Suppressor macrophage (primary cell): ENCODE measurements around the gene TRIM47.
"Not testable (repeated sequence)": the region's sequence is repeated elsewhere in the genome, so short reads cannot be mapped to it uniquely, and the experiment has no call there.

Source experiments
- DNase-seq, 4 experiments: peaks; one replicate each; pipeline ENCODE4 v3.0.0-alpha.2; 2020 to 2022

The TRIM47 gene

DNA sequence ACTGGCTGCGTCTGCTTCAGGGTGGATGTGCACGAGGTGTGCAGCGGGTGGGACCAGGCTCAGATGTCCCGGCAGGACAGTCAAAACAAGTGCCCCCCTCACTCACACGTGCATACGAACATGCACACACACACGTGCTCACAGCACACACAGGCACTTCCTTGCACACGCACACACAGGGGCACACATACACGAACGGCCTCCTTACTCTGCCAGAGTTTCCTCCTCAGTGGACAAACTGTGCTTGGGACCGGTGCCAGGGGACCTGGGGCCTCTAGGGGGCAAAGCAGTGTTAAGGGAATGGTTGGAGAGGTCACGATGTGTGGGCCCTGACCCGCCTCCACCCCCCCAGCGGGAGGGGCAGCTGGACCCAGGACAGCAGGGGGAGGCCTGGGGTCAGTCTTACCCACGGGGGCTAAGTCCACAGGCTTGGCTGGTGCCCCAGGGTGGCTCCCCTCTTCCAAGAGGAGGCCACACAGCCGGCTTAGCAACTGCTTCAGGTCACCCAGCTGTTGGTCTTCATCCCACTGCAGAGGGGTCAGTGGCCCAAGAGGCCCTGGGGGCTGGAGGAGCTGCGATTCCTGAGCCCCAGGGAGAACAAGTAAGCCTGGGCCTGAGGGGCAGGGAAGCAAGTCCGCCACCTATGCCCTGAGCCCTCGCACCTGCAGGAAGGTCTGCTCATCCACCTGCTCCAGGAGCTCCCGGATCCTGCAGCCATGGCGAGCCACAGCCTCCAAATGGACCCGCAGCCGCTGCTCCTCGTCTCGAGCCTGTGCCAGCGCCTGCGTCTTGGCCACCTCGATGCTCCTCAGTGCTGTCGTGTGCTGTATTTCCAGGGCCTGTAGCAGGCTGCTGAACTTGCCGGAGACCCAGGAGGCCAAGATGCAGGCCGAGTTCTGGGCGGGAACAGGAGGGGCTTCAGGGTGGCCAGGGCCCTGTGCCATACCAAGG is 13.5 kb upstream of the TRIM47 start:
- DNase-seq, result no peak

DNA sequence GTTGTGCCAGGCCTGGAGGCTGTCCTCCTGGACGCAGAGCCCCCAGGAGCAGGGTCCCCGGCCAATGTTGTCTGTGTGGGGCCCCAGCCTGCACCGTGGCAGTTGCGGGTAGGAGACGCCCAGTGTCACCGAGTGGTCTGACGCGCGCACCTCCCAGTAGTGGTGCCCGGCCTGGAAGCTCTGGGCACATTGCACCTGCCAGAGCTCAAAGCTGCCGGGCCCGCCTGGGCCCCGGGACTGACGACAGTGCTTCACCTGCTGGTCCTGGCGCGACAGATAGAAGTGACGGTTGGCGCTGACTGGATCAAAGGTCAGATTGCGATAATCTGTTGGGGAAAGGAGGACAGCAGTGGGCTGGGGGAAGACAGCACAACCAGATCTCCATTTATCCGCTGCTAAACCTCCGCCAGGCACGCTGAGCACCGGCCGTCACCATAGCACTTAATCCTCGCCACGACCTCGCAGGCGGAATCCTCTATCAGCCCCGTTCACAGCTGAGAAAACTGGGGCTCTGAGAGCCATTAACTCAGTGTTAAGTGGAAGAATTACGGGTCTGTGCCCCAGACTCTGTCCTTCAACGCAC is 12.7 kb upstream of the TRIM47 start:
- no peak for DNase-seq

DNA sequence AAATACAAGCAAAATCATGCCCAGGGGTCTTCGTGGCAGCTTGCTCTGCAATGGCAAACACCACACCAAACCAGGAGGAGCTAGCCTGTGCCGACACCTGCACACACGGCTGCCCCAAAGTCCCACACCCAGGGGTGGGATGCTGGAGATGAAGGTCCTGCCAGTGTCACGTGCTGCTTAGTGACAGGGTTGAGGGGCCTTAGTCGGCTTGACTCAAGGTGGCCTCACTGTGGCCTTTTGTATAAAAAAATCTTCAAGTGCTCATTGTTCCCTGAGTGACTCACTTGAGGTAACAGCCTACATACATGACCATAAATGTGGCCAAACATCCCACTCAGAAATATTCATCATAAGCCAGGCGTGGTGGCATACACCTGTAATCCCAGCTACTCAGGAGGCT is 11.1 kb upstream of the TRIM47 start:
- no peak for DNase-seq

DNA sequence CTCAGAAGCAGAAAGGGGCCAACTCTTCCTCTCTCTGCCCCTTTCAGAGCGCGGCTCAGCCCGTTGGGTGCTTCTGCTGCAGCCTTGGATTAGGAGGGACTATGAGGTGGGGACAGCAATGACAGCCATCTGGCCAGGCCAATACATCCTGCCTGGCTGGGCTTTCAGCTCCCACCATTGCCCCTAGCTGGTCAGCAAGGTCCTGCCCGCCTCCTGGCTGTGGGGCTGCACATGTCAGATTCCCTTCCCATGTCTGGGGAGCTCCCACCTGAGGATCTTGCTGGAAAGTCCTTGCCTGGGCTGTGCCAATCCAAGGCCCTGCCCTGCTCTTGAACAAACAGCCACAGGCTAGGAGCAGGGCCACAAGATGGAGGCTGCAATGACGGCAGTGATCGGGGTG is 10.1 kb upstream of the TRIM47 start:
- DNase-seq, result no peak

DNA sequence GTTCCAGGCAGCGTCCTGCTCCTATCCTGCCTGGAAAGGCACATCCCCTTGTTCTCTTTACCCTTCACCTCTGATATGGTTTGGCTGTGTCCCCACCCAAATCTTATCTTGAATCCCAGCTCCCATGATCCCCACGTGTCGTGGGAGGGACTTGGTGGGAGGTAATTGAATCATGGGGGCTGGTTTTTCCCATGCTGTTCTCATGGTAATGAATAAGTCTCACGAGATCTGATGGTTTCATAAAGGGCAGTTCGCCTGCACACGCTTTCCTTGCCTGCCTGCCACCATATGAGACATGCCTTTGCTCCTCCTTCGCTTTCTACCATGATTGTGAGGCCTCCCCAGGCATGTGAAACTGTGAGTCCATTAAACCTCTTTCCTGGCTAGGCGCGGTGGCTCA is 7.5 kb upstream of the TRIM47 start:
- not testable (repeated sequence) for DNase-seq

DNA sequence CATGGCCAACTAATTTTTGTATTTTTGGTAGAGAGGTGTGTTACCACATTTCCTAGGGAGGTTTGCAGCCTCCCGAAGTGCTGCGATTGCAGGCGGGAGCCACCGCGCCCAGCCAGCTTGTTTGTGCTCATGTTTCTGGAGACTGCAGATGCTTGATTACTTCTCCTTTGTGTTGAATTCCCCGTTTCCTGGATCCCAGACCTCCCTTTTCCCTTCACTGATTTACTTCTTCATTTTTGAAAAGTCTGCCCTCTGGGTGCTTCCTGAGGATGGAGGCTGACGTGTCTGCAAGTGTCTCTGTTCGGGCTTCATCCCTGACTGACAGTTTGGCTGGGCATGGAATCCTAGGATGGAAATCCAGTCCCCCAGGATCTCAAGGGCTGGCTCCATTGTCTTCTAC is 7.0 kb upstream of the TRIM47 start:
- peak; percentile 34 to 72 (median 63) for DNase-seq

DNA sequence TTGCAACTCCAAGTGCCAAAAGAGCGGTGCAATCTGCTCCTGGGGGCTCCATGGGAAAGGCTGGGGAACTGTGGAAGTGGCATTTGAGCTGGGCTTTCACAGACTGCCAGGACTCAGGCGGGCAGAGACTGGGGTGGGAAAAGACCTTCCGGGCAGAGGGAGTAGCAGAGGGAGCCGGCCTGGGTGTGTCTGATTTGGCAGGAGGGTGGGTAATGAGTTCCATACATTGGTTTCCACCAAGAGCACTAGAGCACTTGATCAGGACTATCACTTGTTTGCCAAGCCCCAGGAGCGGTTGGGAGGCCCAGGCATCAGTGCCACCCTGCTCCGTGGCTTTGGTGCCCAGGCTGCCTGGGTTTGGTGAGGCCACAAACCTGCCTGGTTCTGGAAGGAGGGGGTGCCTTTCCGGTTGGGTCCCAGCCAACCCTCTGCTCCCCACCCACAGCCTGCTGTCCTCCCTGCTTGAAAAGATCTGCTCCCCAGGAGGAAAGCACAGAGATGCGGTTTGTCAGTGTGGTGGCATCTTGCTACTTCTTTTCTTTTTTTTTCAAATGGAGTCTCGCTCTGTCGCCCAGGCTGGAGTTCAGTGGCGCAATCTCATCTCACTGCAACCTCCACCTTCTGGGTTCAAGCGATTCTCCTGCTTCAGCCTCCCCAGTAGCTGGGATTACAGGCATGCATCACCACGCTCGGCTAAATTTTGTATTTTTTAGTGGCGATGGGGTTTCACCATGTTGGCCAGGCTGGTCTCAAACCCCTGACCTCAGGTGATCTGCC is 3.5 kb upstream of the TRIM47 start:
- DNase-seq, result no peak

DNA sequence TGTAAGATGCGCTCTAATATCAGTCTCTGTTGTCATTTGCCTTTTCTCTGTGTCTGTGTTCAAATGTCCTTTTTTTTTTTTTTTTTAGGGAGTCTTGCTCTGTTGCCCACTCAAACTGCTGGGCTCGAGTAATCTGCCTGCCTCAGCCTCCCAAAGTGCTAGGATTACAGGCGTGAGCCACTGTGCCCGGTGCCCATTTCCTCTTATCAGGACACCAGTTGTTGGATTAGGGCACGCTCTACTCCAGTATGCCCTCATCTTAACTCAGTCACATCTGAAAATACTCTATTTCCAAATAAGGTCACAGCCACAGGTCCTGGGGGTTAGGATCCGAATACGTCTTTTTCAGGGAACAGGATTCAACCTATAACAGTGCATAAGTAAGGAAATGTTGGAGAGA is 1.9 kb upstream of the TRIM47 start:
- DNase-seq, result no peak

DNA sequence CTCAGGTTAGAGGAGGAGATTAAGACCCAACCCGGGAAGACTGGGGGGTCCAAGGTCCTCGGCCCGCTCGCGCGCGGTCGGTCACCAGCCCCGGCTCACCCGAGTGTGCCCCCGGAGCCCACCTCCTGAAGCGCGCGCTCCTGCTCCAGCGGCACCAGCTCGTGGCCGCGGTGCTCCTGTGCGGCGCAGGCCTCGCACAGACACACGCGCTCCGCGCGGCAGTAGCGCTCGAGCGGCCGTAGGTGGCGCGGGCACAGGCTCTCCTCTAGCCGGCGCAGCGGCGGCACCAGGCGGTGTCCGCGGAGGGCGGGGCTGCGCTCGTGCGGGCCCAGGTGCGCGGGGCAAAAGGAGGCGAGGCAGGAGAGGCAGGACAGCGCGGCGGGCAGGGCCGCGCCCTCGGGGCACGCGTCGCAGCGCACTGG is 618 bp downstream of the TRIM47 start:
- DNase-seq, result peak; percentile 69 to 87 (median 77)

DNA sequence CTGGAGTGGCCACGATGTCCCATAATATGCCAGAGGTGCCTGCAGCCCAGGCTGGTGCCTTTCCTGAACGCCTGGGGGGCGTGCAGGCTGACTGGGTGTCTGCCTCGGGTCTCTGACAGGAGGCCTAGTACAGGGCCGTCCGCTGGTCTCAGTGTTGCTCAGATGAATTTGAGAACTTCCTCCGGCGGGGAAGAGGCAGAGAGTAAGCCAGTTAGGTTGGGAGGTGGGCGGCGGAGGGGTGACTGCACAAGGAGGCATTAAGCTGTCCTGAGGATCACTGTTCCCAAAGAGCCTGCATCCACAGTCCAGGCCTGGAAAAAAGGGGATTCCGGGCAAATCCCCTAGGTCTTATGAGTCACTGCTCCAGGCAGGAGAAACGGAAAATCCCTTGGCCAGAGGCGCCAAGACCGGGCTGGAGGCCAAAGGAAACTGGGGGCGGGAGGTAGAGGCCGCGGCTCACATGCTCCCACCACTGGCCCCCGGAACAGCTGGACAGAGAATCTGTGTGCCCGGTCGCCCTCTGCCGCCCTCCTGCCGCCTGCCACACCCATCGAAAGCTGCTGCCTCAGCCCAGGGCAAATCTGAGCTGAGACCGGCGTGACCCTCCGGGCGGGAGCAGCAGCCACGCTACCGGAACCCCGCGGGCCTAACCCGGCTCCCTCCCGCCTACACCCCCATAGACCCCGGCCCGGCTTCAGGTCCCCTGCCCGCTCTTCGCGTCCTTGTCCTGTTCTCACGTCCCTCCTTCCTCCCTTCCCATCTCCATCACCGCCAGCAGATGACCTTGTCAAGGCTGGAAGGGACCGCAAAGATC is 1.2 kb downstream of the TRIM47 start:
- peak; percentile 74 to 90 (median 82) for DNase-seq

DNA sequence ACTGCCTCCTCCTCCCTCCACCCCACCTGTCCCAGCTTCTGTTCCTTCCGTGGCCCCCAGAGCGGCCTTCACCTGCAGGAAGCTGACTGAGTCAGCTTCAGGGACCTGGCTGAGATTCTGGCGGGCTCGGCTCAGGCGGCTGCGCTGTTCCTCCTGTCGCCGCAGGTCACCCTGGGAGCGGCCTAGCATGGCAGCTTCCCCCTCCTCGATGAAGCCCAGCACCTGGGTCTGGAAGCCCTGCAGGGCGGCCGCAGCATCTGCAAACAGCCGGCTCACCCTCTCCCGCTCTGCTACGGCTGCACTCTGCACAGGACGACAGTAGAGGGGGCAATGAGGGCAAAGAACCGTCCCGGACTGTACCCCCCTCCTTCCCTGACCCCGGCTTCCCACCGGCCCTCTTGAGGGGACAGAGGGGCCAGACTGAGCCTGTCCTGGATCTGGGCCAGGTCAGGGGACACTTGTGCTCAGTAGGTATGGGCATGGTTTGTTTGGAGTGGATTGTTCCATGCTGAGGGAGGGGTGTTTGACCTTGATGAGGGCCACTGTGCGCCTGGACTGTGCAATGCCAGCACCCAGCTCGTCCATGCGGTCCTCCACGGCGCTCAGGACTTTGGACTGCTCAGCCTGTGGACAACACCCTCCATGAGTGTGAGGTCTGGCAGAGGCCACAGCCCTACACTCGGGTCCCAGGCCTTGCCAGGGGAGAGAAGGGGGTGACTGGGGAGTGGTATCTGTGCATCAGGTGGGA is 2.0 kb downstream of the TRIM47 start:
- peak in 2 of 4 experiments; percentile 30 to 45 for DNase-seq

DNA sequence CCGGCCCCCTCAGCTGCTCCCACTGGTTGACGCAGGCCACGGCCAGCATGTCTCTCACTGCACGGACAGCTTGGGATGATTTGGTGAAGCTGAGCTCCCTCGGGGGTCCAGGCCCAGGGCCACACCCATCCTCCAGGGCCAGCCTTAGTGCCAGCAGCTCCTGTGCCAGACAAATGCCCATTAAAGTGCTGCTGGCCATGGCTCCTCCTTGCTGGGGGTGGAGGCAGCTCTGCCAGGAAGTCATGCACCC is 2.5 kb downstream of the TRIM47 start:
- no peak for DNase-seq

DNA sequence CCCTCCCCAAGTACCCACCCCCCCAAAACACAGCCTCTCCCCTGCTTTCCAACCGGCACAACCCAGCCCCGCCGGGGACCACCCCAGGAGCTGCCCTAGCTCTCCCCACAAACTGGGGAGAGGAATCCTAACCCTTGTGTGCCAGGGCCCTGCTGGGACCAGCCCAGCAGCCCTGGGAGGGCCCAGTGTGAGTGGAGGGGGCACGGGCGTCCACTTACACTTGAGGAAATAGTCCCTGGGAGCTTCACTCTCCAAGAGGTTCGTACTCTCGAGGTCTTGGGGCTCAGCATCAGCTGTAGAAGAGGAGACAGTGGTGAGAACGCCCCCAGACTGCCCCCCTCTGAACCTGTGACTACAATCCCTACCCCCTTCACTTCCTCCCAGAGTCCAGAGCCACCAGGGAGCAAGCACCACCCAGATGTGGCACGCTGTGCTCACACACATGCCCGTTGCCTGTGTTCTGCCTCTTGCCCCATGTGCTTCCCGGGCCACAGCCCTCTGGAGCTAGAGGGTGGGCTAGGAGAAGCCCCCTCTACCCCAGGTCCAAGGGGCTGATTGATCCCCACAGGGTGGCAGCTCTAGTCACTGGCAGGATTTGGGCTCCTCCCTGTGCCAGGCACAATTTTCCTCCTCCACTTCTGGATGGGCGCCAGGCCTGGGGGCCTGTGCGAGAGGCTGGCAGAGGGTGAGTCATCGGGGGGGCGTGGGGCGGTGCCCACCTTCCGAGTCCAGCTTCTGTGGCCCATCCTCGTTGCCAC is 3.0 kb downstream of the TRIM47 start:
- peak in 1 of 4 experiments; percentile 24 for DNase-seq

DNA sequence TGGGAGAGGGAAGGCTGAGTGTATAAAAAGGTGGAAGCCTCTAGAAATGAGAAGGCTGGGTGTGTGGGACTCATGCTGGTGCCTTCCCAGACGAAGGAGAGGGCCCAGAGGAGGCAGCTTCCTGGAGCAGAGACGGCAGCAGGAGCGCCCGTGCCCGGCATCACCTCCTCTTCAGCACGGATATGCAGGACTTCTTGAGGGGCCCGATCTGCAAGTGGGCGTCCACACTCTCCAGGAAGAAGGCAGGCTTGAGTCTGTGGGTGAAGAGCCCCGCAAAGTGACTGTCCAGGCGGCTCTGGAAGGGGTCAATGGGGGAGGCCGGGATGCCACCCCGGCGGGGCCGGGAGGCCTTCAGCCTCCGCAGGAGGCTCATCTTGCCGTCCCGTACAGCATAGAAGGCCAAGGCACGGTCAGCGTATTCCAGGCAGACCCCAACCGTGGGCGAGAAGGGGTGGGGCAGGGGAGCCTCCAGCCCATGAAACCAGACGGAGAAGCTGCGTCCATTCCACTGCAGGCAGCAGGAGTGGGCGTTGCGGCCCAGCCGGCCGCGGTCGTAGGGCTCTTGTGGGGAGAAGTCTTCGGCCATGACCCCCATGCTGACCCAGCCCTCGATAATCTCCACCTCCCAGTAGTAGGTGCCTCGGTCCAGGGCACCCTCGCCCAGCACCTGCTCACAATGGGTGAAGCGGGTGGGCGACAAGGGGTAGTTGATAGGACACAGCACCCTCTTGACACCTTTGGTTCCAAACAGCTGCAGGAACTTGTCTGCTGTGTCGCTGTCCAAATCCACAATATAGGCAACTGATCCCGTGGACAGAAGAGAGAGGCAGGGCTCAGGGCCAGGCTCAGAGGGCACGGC is 3.8 kb downstream of the TRIM47 start:
- no peak for DNase-seq

DNA sequence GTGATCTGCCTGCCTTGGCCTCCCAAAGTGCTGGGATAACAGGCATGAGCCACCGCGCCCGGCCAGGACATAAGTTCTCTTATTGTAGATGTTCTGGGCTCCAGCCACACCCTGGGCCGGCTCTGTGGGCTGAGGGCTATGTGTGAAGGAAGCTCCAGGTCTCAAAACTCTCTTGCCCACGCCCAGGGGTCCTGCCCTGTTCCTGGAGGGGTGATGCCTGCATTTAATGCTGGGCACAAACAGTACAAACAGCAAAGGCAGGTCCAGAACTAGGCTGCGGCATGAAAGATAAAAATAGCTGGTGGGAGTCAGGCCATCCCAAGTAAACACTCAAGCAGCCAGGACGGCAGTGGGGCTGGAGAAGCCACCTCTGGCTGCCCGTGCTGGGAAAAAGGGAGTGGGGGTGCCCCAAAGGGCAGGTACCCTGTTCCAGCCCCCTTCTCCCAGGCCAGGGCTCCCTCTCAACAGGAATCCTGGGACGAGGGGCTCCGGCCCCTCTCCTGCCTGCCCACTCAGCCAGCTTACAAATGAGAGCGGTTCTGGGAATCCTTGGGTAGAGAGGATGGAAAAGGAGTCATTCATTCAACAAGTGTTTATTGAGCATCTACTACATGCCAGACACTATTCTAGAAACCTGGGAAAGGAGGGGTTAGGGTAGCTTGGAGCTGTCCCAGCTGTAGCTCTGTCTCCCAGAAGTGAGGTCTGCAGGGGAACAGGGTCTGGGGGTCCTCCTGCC is 4.6 kb downstream of the TRIM47 start:
- no peak for DNase-seq

DNA sequence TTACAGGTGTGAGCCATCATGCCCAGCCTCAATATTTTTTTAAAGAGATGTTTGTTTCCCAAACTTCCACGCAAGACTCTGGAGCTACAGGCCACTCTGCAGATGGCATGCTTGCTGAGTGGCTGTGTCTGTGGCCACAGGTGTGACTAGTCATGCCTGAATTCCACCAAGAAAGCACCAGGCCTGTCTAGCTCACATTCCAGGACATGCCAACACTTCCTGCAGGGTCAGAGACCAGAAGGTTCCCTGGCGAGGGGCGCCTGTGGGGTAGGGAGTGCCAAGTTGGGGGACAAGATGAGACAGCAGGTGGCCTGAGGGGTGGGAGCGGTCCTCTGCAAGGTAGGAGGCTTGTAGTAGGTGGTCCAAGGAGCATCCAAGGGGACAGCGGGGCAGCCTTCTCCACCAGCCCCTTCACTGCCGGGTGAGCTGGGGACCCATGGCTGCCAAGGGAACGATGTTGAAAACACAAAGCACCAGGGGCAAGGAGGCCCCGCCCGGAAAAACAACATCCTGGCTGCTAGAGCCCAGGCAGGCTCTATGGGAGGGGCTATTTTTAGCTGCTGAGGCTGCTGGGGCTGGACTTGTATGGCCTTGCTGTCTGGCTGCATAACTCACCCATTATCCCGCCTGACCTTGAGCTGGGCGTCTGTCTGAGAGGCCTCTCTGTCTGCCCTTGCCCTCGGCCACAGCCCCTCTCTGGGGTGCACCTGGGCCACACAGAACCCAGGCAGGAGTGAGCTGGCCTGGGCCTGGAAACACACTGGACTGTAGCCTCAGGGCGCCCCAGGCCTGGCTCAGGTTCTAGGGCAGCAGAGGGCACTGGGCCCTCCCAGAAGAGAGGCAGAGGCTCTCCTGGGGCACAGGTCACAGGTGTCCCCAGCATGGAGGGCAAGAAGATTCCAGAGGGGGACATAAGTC is 5.7 kb downstream of the TRIM47 start:
- peak in 3 of 4 experiments; percentile 28 to 48 (median 34) for DNase-seq

DNA sequence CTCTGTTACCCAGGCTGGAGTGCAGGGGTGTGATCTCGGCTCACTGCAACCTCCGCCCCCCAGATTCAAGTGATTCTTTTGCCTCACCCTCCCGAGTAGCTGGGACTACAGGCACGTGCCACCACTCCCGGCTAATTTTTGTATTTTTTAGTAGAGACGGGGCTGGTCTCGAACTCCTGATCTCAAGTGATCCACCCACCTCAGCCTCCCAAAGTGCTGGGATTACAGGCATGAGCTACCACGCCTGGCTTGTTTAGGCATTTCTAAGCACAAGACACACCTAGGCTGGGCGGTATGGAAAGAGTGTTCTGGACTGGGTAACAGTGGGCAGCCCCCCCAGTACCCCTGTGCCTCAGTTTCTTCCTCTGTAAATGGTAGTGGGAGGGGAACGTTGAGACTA is 8.2 kb downstream of the TRIM47 start:
- DNase-seq, result not testable (repeated sequence)
